Measurements from ENCODE around the gene ENTREP3. TPM values are rescaled to one million over a fixed set of nuclear protein-coding genes. Genes with fewer than 3 reads are reported as not detected.

The ENTREP3 gene
- polyA plus RNA-seq, 1 donor = 19.4 TPM

DNA sequence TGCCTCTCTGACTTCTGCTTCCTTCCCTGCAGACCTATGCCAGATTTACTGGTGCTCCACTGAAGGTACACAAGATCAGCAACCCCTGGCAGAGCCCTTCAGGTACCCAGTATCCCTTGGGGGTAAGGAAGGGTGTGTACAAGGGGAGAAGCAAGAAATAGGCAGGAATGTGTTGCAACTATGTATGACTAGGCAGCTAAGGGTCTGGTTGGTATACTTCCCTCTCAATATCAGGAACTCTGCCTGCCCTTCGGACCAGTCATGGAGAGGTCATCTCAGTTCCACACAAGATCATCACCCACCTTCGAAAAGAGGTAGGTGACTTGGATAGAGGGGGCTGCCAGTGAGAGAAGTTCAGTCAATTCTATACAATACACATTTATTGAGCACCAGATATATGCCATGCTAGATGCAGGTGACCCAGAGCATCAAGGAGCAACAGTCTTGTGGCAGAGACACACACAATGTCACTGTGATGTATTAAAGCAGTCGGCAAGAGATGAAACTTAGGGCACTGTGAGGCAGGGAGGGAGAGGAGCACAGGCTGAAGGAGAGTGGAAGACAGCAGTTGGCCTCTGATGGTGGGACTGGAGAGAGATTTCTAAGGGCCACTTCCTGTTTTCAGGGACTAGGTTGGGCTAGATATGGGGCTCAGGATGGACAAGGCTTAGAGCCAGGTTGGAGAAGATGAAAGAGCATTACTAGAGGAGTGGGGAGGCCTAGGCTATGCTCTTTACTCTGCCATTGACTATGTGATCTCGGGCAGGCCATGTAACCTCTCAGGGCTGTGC is 44.8 kb downstream of the ENTREP3 start:
- no peak overlapping the region for H3K27ac ChIP-seq (ENCODE audit: low read length)
- DNase-seq = no peak
- WGBS (ENCODE audit: insufficient coverage, low lambda C conversion rate) = 100% methylated on average over 1 of the region's 4 CpGs
- H3K4me3 ChIP-seq (ENCODE audit: low read length) = no peak overlapping the region
- H3K9me3 ChIP-seq (ENCODE audit: control insufficient read depth, low read depth, low read length) = no peaks in the 10 kb centered on the region
- no peaks in the 10 kb centered on the region for H3K27me3 ChIP-seq (ENCODE audit: control insufficient read depth, insufficient read depth, low read length)
- peaks cover 26% of the 10 kb centered on the region for H3K4me1 ChIP-seq (ENCODE audit: control insufficient read depth, insufficient read depth, low read length)
- peaks cover 9% of the 10 kb centered on the region for H3K36me3 ChIP-seq (ENCODE audit: control insufficient read depth, insufficient read depth, low read length)

GRCh38 chr1:155209312-155209721 is 46.0 kb downstream of the ENTREP3 start:
- no CpG with 5 or more reads among the region's 13 CpGs for WGBS (ENCODE audit: insufficient coverage, low lambda C conversion rate)
- no peaks in the 10 kb centered on the region for H3K9me3 ChIP-seq (ENCODE audit: control insufficient read depth, low read depth, low read length)

DNA sequence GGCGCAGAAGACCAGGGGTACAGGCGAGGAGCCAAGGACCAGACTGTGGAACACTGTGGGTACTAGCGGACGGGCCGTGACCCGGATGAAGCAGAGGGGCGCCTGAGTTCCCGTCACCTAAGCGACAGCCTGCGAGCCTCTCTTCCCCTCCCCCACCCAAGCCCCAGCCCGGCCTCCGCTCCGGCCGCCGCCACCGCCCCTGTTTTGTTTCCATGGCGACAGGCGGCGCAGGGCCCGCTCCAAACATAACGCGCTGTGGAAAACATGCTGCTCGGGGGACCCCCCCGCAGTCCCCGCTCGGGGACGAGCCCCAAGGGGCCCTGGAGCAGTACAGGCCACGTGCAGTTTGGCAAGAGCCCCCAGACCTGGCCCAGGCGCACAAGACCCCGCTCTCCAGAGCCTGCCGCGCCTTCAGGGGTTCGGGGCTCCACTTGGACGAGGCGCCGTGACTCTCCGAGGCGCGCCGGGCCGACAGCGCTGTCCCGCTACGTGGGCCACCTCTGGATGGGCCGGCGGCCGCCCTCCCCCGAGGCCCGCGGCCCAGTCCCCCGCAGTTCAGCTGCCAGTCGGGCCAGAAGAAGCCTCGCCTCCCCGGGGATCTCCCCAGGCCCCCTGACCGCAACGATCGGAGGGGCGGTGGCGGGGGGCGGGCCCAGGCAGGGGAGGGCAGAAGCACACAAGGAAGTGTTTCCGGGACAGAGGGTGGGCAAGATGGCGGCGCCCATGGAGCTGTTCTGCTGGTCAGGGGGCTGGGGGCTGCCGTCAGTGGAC is 46.6 kb downstream of the ENTREP3 start, which contains the start of gene MTX1:
Gene MTX1, plus strand, starts transcription at position 155 of the 771 bp plus-strand sequence. Its CDS starts 110 bp downstream, at position 265.
- Histone ChIP-seq H3K27me3 (ENCODE audit: control insufficient read depth, insufficient read depth, low read length) (no peaks in the 10 kb centered on the region), H3K9me3 (ENCODE audit: control insufficient read depth, low read depth, low read length) (no peaks in the 10 kb centered on the region), H3K27ac (ENCODE audit: low read length) (peak within 1 kb of the TSS; percentile 96), H3K4me1 (ENCODE audit: control insufficient read depth, insufficient read depth, low read length) (peaks cover 26% of the 10 kb centered on the region), H3K36me3 (ENCODE audit: control insufficient read depth, insufficient read depth, low read length) (peaks cover 8% of the 10 kb centered on the region), H3K4me3 (ENCODE audit: low read length) (peak within 1 kb of the TSS; percentile 85)
- no CpG with 5 or more reads among the region's 64 CpGs for WGBS (ENCODE audit: insufficient coverage, low lambda C conversion rate)
- peak; percentile 81 to 88 for DNase-seq

More at GRCh38 chr1:155209312-155209721, 46.0 kb downstream of the ENTREP3 start:
- peaks cover 26% of the 10 kb centered on the region for H3K4me1 ChIP-seq (ENCODE audit: control insufficient read depth, insufficient read depth, low read length)
- H3K4me3 ChIP-seq (ENCODE audit: low read length) = peak overlapping the region; percentile 85
- no peaks in the 10 kb centered on the region for H3K27me3 ChIP-seq (ENCODE audit: control insufficient read depth, insufficient read depth, low read length)
- H3K27ac ChIP-seq (ENCODE audit: low read length) = peak overlapping the region; percentile 96
- DNase-seq = no peak
- H3K36me3 ChIP-seq (ENCODE audit: control insufficient read depth, insufficient read depth, low read length) = peaks cover 8% of the 10 kb centered on the region

GRCh38 chr1:155207806-155208540 is 47.3 kb downstream of the ENTREP3 start, which contains the start of gene THBS3:
Gene THBS3, minus strand, starts transcription at chr1:155207897. Its CDS starts 21 bp downstream, at chr1:155207876.
- H3K9me3 ChIP-seq (ENCODE audit: control insufficient read depth, low read depth, low read length) = no peaks in the 10 kb centered on the region
- peaks cover 8% of the 10 kb centered on the region for H3K36me3 ChIP-seq (ENCODE audit: control insufficient read depth, insufficient read depth, low read length)
- peak within 1 kb of the TSS; percentile 85 for H3K4me3 ChIP-seq (ENCODE audit: low read length)
- H3K4me1 ChIP-seq (ENCODE audit: control insufficient read depth, insufficient read depth, low read length) = peaks cover 26% of the 10 kb centered on the region
- peak in 1 of 2 donors; percentile 24 for DNase-seq
- 10% methylated on average over 2 of the region's 17 CpGs for WGBS (ENCODE audit: insufficient coverage, low lambda C conversion rate)
- H3K27me3 ChIP-seq (ENCODE audit: control insufficient read depth, insufficient read depth, low read length) = no peaks in the 10 kb centered on the region
- H3K27ac ChIP-seq (ENCODE audit: low read length) = peak within 1 kb of the TSS; percentile 96

DNA sequence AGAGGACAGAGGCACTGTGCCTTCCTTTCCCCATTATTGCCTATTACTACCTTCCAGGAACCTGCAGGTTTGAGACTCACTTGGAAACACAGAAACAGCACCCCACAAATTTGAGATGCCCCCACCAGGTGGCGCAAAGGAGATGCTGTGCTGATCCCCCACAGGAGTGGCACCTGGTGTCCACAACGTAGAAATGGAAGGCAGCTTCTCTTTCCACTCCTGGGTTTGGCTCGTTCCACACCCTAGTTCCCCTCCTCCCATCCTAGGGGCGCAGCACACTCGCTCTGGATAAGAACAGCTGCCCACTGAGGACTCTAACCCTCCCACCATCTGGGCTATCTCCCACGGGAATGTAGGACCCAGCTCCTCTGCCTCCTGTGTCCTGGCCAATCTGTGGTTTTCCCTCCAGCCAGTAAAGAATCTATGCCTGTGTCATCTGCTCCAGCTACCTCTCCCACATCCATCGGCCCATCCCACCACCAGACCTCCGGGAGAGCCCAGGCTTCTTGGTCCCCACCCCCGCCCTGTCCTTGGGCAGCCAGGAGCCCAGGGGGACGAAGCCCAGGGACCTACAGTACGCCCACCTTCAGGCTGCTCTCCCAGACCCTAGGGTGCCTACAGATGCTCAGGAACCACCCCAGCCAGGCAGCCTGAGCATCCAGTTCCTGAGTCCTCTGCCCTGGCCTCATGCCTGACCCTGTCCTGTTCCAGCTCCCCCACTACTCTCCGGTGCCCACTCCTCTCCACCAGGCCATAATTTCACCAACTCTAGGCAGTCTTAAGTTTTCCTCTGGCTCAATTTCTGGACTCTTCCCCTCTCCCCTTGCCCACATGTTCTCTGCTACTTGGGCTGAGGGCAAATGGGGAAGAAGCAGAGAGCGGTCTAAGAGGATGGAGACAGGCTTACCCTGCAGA is 48.1 kb downstream of the ENTREP3 start:
- H3K27ac ChIP-seq (ENCODE audit: low read length) = peak overlapping the region; percentile 96
- H3K4me1 ChIP-seq (ENCODE audit: control insufficient read depth, insufficient read depth, low read length) = peaks cover 26% of the 10 kb centered on the region
- no peaks in the 10 kb centered on the region for H3K9me3 ChIP-seq (ENCODE audit: control insufficient read depth, low read depth, low read length)
- 20% methylated on average over 1 of the region's 13 CpGs for WGBS (ENCODE audit: insufficient coverage, low lambda C conversion rate)
- no peaks in the 10 kb centered on the region for H3K27me3 ChIP-seq (ENCODE audit: control insufficient read depth, insufficient read depth, low read length)
- H3K36me3 ChIP-seq (ENCODE audit: control insufficient read depth, insufficient read depth, low read length) = peaks cover 8% of the 10 kb centered on the region
- H3K4me3 ChIP-seq (ENCODE audit: low read length) = peak overlapping the region; percentile 27
- peak; percentile 72 to 80 for DNase-seq

DNA sequence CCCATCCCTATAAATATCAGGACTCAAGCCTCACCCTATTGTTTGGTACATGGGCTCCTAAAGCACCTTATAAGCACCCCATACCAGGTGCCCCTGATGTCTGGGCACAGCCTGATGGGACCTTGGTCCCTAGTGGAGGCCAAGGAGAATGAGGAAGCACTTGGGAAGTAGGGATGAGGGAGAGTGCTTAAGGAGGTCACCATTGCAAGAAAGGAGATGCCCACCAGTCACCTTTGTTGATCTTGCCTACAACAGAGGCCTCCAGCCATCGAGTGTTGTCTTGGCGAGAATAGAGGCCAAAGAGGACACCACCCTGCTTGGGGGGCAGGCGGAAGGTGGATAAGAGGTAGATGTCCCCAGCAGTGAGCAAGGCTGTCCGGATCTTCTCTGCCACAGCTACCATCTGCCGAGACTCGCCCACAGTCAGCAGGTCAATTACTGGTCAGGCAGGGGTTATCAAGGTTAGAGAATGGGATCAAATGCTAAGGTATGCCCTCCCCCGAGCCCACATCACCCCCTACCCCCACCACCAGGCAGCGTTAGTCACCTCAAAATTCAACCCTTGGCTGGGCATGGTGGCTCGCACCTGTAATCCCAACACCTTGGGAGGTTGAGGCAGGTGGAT is 49.2 kb downstream of the ENTREP3 start:
- DNase-seq = no peak
- Histone ChIP-seq H3K4me3 (ENCODE audit: low read length) (no peak overlapping the region), H3K27me3 (ENCODE audit: control insufficient read depth, insufficient read depth, low read length) (no peaks in the 10 kb centered on the region), H3K4me1 (ENCODE audit: control insufficient read depth, insufficient read depth, low read length) (peaks cover 26% of the 10 kb centered on the region), H3K36me3 (ENCODE audit: control insufficient read depth, insufficient read depth, low read length) (peaks cover 3% of the 10 kb centered on the region), H3K9me3 (ENCODE audit: control insufficient read depth, low read depth, low read length) (no peaks in the 10 kb centered on the region), H3K27ac (ENCODE audit: low read length) (no peak overlapping the region)
- no CpG with 5 or more reads among the region's 9 CpGs for WGBS (ENCODE audit: insufficient coverage, low lambda C conversion rate)

- DNase-seq = no peak
These were observed 50.2 kb downstream of the ENTREP3 start for GRCh38 chr1:155205035-155205434.

GRCh38 chr1:155202731-155203515 is 52.4 kb downstream of the ENTREP3 start:
- DNase-seq = no peak
- no CpG with 5 or more reads among the region's 19 CpGs for WGBS (ENCODE audit: insufficient coverage, low lambda C conversion rate)
- Histone ChIP-seq H3K9me3 (ENCODE audit: control insufficient read depth, low read depth, low read length) (no peaks in the 10 kb centered on the region), H3K36me3 (ENCODE audit: control insufficient read depth, insufficient read depth, low read length) (peaks cover 14% of the 10 kb centered on the region), H3K4me1 (ENCODE audit: control insufficient read depth, insufficient read depth, low read length) (peaks cover 13% of the 10 kb centered on the region), H3K27me3 (ENCODE audit: control insufficient read depth, insufficient read depth, low read length) (no peaks in the 10 kb centered on the region), H3K4me3 (ENCODE audit: low read length) (no peak overlapping the region), H3K27ac (ENCODE audit: low read length) (no peak overlapping the region)

More at GRCh38 chr1:155205035-155205434, 50.2 kb downstream of the ENTREP3 start:
- H3K4me3 ChIP-seq (ENCODE audit: low read length) = no peak overlapping the region
- H3K4me1 ChIP-seq (ENCODE audit: control insufficient read depth, insufficient read depth, low read length) = peaks cover 22% of the 10 kb centered on the region
- no peaks in the 10 kb centered on the region for H3K9me3 ChIP-seq (ENCODE audit: control insufficient read depth, low read depth, low read length)
- H3K36me3 ChIP-seq (ENCODE audit: control insufficient read depth, insufficient read depth, low read length) = peaks cover 8% of the 10 kb centered on the region
- no peaks in the 10 kb centered on the region for H3K27me3 ChIP-seq (ENCODE audit: control insufficient read depth, insufficient read depth, low read length)
- no peak overlapping the region for H3K27ac ChIP-seq (ENCODE audit: low read length)
- no CpG with 5 or more reads among the region's 14 CpGs for WGBS (ENCODE audit: insufficient coverage, low lambda C conversion rate)

Measured in large intestine (tissue), 3 donors.